Measurements from ENCODE around the gene PTPMT1.

Gene PTPMT1

DNA sequence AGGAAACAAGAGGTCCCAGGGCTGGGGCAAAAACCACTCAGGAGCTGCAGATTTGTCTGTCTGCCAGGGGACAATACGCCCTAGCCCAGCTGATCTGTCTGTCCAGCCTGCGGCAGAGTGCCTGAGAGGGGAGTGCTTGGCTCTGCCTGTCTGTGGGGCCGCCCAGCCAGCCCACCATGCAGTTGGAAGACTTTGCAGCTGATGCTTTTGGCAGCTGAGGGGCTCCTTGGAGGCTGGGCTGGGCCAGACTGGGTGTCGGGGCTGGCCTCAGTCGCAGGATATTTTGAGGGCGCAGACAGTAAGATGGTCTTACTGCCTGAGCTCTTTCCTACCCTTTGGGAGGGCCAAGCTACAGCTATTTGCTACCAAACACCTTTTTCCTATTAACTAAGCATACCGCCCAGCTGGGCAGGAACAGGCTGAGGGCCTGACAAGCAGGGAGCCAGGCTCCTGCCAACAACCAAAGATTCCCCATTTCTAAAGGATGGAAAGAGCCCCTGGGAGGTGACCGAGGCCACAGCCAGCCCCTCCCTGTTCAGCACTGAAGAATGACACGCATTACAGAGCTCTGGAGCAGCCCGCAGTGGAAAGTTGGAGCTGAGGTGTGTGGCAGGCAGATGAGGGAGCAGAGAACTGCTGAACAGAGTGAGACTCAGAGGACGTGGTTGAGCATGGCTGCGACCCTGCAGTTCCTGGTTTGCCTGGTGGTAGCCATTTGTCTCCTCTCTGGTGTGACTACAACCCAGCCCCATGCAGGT is 20.9 kb downstream of the PTPMT1 start, which contains the start of gene FAM180B:
TSS of gene FAM180B (plus strand) at position 581 of the 758 bp plus-strand sequence. CDS start at position 672, 91 bp downstream.
- DNase-seq: no peak

DNA sequence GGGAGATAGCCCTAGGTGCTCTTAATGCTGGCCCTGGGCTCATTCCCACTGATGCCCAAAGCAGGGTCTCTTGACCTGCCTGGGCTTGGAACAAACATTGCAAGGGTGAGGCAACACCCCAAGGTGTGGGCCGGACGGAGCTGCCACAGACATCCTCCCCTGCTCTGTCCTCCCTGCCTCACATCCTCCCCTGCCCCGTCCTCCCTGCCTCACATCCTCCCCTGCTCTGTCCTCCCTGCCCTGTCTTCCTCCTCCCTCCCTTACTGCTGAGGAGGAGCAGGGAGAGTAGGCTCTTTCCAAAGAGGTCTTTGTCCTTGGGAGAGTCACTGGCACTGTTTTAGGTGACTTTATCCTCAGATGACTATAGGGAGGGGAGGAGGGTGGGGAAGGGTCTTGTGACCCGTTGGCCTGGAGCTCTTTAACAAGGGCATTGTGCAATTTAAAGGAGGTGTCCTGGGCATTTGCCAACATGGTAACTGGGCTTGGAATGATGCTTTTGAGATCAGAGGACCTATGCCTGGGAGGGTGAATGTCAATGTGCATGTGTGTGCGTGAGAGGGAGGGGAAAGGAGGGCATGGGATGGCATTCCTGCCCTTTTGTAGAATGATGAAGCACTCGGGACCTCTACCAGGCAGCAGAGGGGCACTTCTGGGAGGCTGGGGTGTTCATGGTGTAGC is 21.8 kb downstream of the PTPMT1 start:
- no peak for DNase-seq

DNA sequence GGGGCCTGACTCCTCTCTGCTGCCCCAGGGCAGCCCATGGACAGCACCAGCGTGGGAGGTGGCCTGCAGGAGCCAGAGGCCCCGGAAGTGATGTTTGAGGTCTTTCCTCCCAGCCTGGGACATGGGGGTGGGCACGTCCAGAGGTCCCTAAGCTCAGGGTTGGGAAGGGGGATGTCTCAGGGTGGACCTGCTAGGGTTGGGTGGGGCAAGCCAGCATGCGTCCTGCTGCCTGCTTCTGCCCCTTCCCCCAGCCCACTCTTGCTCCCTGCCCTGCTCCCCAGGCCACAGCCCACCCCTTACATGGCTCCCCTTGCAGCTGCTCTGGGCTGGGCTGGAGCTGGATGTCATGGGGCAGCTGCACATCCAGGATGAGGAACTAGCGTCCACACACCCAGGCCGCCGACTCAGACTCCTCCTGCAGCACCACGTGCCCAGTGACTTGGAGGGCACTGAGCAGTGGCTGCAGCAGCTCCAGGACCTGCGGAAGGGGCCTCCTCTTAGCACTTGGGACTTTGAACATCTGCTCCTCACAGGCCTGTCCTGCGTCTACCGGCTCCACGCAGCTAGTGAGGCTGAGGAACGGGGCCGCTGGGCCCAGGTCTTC is 22.4 kb downstream of the PTPMT1 start:
- DNase-seq: no peak

DNA sequence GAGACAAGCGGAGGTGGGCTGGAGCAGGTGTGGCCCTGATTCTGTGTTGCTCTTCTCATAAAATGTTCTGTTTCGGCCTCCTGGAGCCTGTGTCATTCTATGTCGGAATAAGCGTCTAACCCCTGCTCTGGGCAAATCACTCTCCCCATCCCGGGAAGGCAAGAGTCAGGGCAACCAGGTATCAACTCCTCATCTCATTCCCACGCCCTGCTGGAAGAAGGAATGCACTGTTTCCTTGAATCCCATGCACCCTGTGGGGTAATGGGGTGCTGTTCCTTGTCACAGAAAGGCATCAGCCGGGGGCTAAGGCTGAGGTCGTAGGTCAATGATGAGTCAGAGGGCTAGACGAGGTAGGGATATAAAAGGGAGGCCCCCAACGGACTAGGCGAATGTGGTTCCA is 23.7 kb downstream of the PTPMT1 start:
- DNase-seq: no peak

DNA sequence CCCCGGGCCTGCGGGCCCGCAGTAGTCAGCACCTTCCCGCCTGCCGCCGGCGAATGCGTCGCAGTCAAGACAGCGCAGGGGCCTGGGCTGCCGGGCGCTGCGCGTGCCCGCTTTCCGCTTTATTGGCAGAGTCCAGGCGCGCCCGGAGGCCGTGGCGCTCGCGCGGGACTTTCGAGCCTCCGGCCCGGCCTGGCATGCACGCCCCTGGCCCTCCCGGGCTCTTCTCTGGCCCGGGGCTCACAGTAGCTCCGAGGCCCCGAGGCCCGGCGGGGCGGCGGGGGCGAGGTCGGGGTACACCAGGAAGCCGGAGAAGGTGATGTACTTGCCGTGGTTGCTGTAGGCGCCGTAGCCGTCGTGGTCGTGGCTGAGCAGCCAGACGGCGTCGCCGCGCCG is 24.2 kb downstream of the PTPMT1 start:
- DNase-seq: no peak

DNA sequence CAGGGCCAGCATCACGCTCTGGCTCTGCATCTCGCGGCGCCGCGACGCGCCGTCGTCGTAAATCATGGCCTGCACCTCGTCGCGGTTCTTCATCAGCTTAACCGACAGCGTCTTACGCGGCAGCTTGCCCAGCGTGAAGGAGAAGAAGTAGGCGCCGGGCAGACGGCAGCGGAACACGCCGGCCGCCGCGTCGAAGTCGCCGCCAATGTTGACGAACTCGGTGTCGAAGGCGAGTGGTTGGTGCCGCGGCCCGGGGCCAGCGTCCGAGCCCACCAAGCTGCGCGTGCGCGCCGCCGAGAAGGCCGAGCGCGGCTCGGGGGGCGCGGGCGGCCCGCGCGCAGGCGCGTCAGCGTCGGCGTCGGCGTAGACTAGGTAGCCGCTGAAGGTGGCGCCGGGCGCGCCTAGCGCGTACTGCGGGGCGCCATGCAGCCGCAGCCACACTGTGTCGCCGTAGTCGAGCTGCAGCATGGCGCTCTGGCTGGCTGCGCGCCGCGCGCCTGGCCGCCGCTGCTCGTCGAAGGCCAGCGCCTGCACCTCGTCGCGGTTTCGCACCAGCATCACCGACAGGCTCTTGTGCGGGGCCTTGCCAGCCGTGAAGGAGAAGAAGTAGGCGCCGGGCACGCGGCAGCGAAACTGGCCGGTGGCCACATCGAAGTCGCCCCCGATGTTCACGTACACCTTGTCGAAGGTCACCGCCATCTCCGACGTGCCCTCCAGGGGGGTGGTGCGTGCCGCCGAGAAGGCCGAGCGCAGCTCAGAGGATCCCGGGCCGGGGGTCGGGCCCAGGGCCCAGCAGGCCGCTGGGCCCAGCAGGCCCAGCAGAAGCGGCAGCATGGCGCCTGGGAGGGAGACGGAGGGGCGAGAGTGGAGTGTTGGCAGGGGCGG is 24.8 kb downstream of the PTPMT1 start:
- no peak for DNase-seq

DNA sequence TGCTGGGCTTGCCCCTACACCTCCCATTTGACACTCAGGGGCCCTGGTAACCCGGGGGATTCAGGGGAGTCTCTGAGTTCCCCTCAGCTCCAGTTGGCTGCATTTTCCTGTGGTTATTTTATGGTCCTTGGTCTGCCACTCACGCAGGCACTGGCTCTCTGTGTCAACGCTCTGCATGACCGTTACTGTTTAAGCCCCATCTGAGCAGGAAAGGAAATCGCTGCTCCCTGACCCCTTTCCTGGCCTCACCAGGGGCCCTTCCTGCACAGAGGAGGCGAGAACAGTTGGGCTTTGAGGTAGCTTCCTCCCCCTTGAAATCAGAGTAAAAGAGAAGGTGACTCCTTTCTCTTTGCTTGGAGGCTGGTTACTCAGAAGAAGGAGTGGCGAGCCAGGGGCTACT is 26.4 kb downstream of the PTPMT1 start:
- DNase-seq: no peak

DNA sequence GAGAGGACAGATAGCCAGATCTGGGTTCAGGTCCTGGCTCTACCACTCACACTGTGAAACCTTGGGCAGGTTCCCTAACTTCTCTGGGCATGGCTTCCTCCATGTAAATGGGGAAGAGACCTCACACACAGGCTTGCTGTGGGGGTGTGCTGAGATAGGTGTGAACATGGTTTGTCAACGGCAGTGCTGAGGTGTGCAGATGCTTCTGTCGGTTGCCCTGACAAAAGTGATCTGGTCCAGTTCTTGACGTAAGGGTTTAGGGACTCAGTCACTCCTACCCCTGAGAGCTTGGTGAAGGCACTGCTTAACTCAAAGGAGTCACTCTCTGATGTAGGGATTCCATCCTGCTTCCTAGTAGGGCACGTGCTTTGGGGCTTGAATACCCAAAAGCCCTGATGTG is 26.9 kb downstream of the PTPMT1 start:
- DNase-seq: no peak

DNA sequence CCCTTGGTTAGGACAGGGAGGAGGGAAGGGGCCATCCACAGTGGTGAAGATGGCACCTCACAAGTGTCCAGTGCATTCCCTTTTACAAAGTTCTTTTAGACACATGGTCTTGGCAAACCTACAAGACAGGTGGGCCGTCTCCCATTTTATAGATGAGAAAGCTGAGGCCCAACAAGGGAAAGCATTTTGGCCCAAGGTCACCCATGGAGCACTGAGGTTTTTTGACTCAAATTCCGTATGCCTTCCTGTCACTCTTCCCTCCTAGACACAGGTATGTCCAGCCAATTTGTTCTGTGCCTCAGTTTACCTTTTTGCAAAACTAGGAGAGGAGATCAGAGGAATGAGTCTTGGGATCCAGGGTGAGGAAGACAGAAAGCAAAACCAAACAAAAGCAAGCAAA is 27.6 kb downstream of the PTPMT1 start:
- no peak for DNase-seq

DNA sequence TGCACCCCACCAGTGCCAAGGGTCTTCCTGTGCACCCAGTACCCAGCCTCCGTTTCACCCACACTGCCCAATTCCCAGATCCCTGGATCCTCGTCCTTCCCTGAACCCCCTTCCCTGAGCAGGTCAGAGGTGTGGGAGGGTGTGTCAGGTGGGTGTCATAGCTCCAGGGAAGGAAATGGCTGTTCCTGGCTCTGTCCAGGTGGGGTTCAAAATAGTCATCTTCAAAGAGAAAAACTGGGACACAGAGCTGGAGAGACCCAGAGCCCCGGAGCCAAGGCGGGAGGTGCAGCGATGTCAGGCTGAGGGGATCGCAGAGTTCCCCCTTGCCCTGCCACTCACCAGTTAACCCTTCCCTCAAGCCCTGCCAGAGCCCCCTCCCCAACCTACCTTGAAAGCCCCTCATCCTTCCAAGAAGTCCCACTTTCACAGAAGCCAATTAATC is 28.1 kb downstream of the PTPMT1 start:
- DNase-seq: no peak

DNA sequence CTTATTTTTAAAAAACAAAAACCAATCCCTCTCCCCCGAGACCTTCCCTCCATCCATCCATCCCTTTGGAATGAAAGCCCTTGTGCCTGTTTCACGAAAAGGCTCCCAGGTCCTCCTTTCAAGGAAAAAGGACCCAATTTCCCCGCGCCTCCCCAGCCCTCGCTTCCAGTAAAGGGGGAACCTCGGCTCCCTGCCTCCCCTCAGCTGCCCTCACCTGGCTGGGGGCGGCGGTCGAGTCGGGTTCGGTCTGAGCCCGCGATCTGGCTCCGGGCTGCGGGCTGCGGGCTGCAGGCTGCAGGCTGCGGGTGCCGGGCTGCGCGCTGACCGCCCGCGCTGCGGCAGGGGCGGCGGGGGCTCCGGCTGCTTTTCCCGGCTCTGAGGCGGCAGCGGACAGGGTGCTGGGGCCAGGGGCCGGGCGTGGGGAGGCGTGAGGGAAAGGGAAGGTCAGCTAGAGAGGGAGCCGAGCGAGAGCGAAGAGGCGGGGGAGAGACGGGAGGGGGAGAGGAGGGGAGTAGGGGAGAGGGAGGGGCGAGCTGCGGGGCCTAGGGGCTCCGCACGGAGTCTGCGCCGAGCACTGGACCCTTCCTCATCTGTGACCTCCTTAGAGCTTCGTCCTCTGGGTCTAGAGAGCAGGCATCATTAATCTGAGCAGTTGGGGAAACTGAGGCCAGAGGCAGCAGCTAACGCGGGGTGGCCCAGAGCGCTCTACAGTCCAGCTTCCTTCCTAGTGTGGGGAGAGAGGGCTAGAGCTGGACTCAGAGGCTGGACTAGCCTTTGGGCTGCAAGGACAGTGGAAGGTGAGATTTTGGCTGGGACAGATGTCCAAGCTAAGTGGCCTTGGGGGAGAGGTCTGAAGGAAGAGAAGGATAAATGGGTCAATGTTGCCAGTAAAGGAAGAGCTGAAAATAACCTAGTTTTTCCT is 28.8 kb downstream of the PTPMT1 start, which contains the start of gene C1QTNF4:
TSS of gene C1QTNF4 (minus strand) at position 478 of the 922 bp plus-strand sequence. CDS start 3,601 bp downstream, outside the sequence.
- no peak for DNase-seq

DNA sequence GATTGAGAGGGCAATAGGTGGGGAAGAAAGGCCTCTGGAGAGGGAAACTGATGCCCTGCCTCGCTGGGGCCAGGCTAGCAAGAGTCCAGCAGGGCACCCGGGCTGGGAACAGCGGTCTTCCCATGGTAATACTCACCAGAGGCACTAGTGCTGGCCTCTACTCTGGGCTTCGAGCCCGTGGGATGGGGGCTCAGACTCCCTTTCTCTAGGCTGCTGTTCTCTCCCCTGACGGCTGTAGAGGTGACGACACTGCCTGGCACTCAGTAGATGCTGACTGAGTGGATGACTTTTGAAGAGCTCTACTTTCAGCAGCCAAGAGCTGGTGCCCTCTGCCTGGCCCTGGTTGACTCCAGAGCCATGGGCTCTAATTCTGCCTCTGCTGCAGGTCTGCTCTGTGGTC is 29.6 kb downstream of the PTPMT1 start:
- no peak for DNase-seq

DNA sequence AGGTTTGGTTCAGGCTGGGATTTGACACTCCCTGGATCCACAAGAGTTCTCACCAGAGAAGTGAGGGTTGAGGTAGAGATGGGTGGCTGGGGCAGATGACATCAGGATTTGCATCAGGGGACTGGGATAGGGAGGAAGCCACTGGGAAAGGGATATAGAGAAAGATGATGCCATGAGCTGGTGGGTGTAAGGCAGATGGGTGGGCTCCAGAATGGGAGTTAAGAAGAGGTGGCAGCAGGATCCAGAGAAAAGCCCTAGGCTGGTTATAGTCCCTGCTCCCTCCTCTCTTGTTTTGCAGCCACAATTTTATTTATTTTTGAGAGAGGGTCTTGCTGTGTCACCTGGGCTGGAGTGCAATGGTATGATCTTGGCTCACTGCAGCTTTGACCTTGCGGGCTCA is 30.6 kb downstream of the PTPMT1 start:
- no peak for DNase-seq

DNA sequence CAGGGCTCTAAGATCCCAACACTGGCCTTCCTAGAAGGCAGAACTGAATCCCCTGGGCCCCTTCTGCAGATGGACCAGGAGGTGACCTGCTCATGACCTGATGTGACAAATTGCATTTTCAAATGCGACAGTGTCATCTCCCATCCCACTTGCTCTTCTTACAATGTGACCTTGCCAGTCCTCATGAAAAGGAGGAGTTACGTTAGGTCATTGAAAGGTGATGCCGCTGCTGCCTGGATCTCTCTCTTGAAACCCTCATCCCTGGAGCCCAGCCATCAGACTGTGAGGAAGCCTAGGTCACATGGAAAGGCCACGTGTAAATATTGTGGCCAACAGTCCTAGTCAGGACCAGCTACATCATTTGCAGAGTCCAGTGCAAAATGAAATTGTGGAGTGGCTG is 34.5 kb downstream of the PTPMT1 start:
- DNase-seq: no peak

DNA sequence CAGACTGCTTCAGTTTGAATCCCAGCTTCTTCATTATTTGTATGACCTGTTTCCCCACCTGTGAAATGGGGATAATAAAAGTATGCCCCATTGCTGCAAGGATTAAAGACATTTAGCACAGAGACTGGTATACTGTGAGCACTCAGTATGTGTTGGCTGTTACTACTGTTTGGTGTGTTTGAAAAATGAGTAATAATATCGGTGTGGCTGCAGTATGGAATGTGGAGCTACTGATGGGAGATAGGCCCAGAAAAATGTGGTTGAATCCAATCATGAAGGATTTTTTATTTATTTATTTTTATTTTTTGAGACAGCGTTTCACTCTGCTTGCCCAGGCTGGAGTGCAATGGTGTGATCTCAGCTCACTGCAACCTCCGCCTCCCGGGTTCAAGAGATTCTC is 37.9 kb downstream of the PTPMT1 start:
- DNase-seq: no peak

DNA sequence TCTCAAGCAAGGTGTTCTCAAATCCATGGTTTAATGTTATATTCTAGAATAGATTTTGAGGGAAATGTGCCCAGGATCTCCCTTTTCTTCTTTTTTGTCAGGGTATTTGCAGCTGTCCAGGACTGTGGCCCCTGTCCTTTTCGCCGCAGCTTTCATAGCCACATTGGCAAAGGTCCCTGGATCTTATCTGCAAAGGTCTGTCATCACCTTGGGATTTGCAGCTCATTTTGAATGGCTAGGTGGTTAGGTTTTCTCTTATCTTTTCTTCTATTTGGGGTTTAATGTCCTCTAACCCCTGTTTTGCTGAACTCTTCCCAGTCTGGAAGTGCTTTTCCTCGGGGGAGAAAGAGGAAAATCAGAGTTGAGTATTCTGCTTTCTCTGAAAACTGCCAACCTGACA is 40.5 kb downstream of the PTPMT1 start:
- no peak for DNase-seq

DNA sequence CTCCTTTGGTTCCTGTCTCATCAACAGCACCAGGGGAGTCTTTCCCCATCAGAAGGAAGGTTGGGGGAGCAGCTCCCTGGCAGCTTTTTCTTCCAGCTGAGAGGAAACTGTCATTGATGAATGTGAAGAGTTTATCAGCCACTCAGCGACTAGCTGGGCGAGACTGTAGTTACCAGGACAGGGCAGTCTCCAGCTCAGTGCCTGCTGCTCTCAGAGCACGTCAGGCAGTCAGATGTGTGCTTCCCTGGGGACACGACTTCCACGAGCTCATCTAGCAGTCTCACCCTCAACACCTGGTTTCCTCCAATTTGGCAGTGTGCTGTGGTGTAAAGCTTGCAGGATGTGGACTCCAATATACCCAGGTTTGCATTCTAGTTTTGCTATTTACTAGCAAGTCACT is 41.3 kb downstream of the PTPMT1 start:
- DNase-seq: no peak

DNA sequence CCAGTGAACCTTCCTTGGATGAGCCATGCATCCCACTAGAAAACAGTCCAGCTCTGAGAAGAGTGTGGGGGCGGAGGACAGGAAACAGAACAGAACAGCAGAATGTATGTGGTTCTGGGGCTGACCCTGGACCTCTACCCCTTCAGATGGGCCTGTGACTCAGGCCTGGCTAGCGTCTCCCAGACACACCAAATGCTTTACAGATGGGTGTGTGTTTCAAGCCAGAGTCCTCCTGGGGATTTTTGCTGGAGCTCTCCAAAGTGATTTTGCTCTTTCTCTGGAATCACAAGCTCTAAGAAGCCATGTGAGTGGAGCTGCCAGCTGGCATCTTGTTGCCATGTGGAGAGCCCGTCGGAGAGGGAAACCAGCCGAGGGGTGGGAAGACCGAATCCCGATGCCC is 42.0 kb downstream of the PTPMT1 start:
- DNase-seq: no peak

DNA sequence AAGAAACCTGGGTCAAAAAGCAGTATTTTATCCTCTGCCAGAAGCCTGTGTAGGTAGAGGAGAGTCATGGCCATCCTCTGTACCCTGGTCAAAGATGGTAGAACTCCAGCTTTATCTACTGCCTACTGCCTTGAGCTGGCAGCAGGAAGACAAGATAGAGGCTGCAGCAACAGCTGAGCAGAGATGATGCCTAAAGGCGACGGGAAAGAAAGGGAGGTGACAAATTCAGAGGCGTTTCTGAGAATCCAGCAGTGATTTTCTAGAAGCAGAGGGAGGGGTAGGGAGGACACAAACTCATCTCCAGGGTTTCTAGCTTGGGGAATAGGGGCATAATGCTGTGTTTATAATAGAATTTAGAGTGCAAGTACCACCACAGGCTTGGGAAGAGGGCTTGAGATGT is 44.3 kb downstream of the PTPMT1 start:
- no peak for DNase-seq

DNA sequence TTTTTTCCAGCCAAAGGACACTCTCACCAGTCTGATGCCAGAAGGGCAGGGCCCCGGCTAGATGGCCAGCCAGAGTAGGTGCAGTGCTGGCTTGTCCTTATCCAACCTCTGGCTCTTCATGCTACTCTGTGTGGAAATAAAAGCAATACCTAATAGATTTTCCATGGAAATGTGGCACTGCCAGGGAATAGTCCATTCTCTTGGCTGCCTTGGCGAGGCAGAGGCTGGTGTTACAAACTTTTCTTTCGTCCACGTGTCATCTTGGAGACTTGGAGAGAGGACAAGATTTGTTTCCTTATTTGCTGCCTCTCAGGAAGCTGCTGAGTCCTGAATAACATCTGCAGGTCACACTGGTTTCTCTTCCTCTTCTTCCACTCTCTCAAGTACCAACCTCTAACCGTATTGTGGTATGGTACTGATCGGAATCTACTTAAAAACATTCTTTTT is 46.0 kb downstream of the PTPMT1 start:
- no peak for DNase-seq

DNA sequence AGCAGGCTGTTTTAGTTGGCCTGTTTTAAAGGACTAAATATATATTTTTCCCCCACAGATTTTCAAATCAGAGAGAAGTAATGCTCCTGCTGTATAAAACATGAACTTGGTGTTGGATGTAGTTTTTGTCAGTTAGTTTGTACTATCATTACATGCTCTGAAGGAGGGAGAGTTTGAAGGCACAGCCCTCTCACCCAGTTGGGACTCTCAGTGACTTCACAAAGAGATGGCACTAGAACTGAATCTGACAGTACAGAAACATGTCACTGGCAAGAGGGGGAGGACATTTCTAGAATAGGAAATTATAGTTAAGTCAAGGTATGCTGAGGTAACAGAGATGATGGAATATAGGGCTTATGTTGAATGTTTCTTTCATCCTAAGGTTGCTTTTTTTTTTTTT is 49.9 kb downstream of the PTPMT1 start:
- no peak for DNase-seq
